Adipose tissue (tissue), 3 donors: ENCODE results near the gene DCAF6. TPM values are rescaled to one million over a fixed set of nuclear protein-coding genes. Genes with fewer than 3 reads are reported as not detected.

Source experiments
- H3K27ac ChIP-seq: one replicate; pipeline ENCODE4 v1.5.1; 2013; ENCODE audit warnings: low read depth, low read length
- WGBS, 3 donors: extraction: QIAGEN DNeasy Blood & Tissue Kit; methylation state at CpG; one replicate each; pipeline ENCODE4 v1.1.7; 2013; 5-methylcytosine and 5-hydroxymethylcytosine counted together
- polyA plus RNA-seq, 3 donors: library from polyadenylated mRNA; stranded (reverse); fragments of 200-250 nt; gene quantifications; one replicate each; pipeline ENCODE4 v1.2.3, GENCODE V29; 2013
- donor health status: healthy with polysubstance abuse.
- donor health status: Bipolar disorder and iron deficiency.
- donor health status: healthy.

The DCAF6 gene
- polyA plus RNA-seq, 3 donors: 12.8 to 56.2 (median 29.1) TPM

DNA sequence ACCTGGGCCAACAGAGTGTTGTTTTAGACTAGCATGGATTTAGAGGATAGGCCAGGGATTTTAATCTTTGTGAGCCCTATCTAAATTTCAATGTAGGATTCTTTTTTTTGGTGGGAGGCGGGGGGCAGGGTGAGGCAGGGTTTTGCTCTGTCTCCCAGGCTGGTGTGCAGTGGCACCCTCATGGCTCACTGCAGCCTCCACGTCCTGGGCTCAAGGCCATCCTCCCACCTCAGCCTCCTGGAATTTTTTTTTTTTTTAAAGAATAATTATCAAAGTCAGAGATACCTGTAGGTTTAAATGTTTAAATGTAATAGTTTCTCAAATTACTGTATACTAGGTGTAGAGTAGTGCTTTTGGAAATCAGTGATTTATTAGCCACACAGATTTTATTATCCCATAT is 3.8 kb downstream of the DCAF6 start:
- 87 to 98% (median 95%) methylated on average over 2 of the region's 2 CpGs for WGBS, 3 donors
- no peak overlapping the region for H3K27ac ChIP-seq

DNA sequence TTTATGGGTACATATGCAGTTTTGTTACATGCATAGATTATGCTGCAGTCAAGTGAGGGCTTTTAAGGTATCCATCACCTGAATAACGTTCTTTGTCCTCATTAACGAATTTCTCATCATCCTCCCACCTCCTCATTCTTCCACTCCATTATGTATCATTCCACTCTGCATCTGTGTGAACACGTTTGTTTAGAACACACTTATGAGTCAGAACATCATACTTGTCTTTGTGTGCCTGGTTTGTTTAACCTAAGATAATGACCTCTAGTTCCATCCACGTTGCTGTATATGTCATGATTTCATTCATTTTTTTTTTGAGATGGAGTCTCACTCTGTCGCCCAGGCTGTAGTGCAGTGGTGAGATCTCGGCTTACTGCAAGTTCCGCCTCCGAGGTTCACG is 7.1 kb downstream of the DCAF6 start:
- no peak overlapping the region for H3K27ac ChIP-seq
- 89 to 97% (median 91%) methylated on average over 9 of the region's 9 CpGs for WGBS, 3 donors

DNA sequence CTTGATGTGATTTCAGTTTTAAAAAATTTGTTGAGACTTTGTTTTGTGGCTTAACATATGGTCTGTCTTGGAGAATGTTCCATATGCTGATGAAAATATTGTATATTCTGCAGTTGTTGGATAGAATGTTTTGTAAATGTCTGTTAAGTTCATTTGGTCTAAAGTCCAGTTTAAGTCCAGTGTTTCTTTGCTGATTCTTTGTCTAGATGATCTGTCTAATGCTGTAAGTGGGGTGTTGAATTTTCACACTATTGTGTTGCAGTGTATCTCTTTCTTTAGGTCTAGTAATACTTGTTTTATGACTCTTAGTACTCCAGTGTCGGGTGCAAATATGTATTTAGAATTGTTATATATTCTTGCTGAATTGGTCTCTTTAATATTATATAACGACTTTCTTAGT is 11.2 kb downstream of the DCAF6 start:
- H3K27ac ChIP-seq: no peak overlapping the region
- WGBS, 3 donors: 87 to 93% (median 91%) methylated on average over 2 of the region's 2 CpGs

DNA sequence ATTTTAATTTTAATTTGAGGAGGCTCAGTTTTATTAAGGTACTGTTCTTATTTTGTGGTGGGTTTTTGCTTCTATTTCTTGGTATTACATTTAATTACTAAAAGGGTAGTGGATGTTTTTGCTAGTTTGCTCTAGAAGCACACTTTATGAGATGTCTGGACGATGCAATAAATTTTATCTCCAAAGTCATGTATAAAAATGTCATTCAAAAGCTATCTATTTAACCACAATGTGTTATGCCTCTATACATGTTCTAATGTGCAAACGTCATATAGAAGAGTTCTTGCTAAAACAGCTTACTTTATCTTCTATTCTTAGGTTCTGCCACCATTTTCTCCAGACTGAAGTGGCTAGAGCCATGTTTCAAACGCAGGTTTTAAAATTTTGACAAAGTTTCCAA is 13.3 kb downstream of the DCAF6 start:
- no peak overlapping the region for H3K27ac ChIP-seq
- WGBS, 3 donors: 92 to 96% (median 94%) methylated on average over 3 of the region's 3 CpGs

DNA sequence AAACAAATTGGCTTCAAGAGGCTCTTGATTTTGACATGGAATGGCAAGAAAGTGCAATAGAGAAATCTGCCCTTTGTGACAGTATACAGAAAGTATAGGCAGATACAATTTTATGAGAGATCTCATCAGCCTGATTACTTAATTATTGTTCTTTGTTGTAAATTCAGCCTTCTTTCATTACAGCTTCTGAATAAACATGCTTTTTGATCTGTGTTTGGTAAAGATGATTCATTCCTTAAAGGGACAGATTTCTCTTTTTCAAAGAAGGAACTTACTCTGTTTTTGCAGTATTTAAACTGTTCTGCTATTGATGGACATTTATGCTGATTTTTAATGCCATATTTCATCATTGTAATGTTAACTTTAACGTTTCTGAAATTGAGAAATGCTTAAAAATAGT is 14.1 kb downstream of the DCAF6 start:
- H3K27ac ChIP-seq: no peak overlapping the region
- WGBS, 3 donors: 34 to 38% (median 35%) methylated on average over 1 of the region's 1 CpG

DNA sequence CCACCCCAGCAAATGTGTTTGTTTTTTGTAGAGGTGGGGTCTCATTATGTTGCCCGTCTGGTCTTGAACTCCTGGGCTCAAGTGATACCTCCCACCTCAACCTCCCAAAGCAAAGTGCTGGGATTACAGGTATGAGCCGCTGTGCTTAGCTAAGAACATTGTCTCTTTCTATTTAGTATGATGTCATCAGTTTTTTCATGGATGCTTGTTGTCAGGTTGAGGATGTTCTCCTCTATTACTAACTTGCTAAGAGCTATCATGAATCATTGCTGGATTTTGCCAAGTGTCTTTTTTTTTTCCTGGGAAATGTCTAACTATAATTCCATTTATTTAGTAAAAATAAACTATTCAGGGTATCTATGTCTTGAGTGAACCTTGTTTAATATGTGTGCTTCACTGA is 19.4 kb downstream of the DCAF6 start:
- WGBS, 3 donors: 97 to 98% (median 97%) methylated on average over 2 of the region's 2 CpGs
- H3K27ac ChIP-seq: no peak overlapping the region

DNA sequence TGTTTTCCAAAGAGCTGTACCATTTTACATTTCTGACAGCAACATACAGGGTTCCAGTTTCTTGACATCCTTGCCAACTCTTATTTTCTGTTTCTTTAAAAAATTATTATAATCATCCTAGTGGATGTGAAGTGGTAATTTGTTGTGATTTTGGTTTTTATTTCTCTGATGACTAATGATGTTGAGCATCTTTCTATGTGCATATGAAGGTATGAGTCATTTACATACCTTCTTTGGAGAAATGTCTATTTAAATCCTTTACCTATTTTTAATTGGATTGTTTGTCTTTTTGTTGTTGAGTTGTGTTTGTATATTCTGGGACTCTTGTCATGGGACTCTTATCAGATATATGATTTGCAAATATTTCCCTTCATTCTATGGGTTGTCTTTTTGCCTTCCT is 21.2 kb downstream of the DCAF6 start:
- H3K27ac ChIP-seq: no peak overlapping the region

DNA sequence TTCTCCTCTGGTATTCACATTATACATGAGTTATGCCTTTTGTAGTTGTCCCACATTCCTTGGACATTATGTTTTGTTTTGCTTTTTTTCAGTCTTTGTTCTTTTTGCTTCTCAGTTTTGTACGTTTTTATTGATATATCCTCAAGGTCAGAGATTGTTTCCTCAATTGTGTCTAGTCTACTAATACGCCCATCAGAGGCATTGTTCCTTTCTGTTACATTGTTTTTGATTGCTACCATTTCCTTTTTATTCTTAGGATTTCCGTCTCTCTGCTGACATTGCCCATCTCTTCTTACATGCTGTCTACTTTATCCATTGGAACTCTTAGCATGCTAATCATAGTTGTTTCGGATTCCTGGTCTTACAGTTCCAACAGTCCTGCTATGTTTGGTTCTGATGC is 28.2 kb downstream of the DCAF6 start:
- WGBS, 3 donors: 72 to 84% (median 80%) methylated on average over 4 of the region's 4 CpGs
- H3K27ac ChIP-seq: no peak overlapping the region

DNA sequence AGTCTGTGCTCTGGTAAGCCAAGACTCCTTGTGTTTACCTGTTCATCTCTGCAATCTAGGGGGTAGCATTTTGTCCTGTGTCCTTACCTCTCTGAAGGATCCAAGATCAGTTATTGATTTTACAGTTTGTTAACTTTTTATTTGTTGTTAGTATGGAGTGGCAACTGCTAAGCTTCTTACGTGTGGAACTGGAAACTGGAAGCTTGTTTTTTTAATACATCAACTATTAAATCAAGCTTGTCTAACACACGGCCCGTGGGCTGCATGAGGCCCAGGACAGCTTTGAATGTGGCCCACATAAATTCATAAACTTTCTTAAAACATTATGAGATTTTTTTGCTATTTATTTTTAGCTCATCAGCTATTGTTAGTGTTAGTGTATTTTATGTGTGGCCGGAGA is 29.6 kb downstream of the DCAF6 start:
- H3K27ac ChIP-seq: no peak overlapping the region
- WGBS, 3 donors: 41 to 94% (median 88%) methylated on average over 4 of the region's 4 CpGs

DNA sequence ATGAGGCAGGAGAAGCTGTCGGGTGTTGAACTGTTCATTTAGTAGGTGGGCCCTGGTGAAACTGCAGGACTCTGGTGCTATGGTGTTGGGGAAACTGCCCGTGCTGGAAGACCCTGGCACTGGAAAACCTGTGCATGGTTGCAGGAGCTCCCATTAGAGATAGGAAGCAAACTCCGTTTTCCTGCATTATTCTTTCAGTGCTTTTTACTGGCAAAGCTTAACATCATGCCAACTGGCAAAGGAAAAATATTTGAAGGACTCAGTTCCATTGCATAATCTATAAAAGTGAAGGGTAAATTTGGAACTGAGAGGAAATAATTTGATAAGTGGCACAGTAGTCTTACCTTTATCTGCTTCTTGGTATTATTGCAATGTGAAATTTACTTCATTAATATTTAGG is 32.1 kb downstream of the DCAF6 start:
- H3K27ac ChIP-seq: no peak overlapping the region
- 64 to 87% (median 83%) methylated on average over 3 of the region's 3 CpGs for WGBS, 3 donors

DNA sequence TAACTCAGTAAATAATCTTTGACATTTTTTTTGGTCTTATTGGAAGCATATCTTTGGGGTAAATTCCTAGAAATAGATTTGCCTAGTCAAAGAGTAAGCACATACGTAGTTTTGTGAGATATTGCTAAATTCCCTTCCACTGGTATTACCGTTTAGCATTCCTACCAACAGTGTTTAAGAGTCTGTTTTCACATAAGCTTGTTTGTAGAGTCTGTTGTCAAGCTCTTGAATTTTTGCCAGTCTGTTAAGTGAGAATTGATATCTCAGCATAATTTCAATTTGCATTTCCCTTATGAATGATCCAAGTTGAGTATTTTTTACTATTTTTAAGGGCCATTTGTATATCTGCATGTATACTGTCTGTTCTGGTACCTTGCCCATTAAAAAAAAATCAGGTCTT is 37.3 kb downstream of the DCAF6 start:
- 54 to 72% (median 69%) methylated on average over 2 of the region's 2 CpGs for WGBS, 3 donors
- no peak overlapping the region for H3K27ac ChIP-seq

DNA sequence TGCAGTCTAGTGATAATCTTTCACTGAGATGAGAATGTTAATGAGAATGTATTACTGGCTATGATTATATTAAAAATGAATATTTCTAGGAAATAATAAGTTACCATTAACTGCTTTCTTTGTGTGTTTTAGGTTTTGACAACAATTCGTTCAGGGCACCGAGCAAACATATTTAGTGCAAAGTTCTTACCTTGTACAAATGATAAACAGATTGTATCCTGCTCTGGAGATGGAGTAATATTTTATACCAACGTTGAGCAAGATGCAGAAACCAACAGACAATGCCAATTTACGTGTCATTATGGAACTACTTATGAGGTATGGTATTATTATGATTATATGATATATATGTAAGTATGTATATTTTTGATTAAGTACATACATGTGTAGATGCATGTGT is 38.2 kb downstream of the DCAF6 start:
- no peak overlapping the region for H3K27ac ChIP-seq
- 59 to 83% (median 80%) methylated on average over 4 of the region's 4 CpGs for WGBS, 3 donors

DNA sequence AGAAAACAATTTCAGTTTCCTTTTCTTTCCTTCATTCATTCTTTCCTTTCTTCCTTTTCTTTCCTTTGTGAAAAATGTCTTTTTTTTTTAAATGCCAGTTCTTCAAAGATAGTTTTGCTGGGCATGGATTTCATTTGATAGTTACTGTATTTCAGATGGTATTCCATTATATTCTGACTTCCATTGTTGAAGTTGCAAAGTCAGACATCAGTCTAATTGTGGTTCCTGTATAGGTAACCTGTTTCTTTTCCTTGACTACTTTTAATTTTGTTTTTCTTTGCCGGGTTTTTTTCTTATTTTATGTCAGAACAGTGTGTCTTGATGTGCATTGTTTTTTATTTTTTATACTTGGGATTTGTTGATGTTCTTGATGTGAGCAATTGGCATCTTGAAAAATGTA is 40.8 kb downstream of the DCAF6 start:
- WGBS, 3 donors: 97 to 100% (median 98%) methylated on average over 1 of the region's 1 CpG
- H3K27ac ChIP-seq: no peak overlapping the region

DNA sequence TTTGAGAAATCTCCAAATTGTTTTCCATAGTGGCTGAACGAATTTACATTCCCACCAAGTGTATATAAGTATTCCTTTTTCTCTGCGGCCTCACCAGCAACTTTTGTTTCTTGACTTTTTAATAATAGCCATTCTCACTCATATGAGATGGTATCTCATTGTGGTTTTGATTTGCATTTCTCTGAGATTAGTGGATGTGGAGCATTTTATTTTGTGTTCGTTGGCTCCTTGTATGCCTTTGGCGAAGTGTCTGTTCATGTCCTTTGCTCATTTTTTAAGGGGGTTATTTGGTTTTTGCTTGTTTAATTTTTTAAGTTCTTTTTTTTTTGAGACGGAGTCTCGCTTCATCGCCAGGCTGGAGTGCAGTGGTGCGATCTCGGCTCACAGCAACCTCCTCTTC is 45.5 kb downstream of the DCAF6 start:
- H3K27ac ChIP-seq: no peak overlapping the region
- 97 to 98% (median 98%) methylated on average over 9 of the region's 9 CpGs for WGBS, 3 donors

DNA sequence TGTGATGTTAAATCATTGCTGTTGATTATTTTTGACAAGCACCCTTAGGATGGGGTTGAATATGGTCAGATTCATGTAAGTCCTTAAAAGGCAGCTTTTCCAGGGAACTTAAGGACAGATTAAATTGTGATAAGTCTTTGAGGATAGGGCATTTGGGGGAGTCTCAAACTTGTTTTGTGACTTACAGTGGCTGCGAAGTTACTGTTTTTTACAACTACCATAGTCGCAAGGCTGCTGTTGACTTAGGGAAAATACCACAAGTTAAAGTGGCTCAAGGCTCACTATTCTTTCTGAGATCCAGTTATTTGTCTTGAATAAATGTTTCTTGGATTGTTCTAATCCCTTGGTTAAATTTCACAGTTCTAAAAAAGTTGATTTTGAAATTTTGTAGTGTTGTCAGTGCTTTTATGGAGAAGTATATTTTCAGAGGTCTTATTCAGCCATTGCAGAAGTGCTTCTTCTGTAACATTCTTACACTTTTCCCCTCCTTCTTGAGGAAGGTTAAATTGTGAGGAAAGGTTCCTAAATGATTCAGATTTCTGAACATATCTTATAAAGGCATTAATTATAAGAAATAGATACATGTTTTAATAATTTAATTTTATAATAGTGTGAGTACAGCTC is 47.4 kb downstream of the DCAF6 start:
- 96 to 100% (median 98%) methylated on average over 2 of the region's 2 CpGs for WGBS, 3 donors

DNA sequence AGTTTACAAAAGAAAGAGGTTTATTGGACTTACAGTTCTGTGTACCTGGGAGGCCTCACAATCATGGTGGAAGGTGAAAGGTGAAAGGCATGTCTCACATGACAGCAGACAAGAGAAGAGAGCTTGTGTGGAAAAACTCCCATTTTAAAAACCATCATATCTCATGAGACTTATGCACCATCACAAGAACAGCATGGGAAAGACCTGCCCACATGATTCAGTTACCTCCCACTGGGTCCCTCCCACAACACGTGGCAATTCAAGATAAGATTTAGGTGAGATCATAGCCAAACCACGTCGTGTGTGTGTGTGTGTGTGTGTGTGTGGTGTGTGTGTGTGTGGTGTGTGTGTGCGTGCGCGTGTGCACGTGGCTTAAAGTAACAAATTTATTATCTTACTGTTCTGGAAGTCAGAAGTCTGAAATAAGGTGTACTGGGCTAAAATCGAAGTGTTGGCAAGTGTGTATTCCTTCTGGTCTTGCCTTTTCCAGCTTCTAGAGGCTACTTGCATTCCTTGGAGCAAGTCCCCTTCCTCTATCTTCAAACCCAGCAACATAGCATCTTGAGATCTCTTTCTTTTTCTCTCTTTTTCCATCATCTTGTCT is 48.5 kb downstream of the DCAF6 start:
- WGBS, 3 donors: 71 to 88% (median 80%) methylated on average over 8 of the region's 8 CpGs
- H3K27ac ChIP-seq: no peak overlapping the region

More for the DNA sequence above, 47.4 kb downstream of the DCAF6 start:
- H3K27ac ChIP-seq: no peak overlapping the region

DNA sequence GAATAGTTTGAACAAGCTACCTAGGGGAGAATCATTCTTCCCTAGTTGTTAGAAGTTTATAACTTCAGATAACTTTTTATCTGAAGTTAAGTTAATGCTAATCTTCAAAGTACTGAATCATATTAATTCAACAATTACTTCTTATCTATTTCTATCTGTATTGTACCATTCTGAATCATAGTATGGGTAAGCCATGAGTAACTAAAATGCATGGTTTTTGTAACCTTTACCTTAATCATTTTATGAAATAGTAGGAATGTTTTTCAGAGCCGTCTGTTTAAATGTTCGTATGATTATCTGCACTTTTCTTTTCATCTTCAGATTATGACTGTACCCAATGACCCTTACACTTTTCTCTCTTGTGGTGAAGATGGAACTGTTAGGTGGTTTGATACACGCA is 50.7 kb downstream of the DCAF6 start:
- WGBS, 3 donors: 85 to 90% (median 87%) methylated on average over 3 of the region's 3 CpGs
- H3K27ac ChIP-seq: no peak overlapping the region

DNA sequence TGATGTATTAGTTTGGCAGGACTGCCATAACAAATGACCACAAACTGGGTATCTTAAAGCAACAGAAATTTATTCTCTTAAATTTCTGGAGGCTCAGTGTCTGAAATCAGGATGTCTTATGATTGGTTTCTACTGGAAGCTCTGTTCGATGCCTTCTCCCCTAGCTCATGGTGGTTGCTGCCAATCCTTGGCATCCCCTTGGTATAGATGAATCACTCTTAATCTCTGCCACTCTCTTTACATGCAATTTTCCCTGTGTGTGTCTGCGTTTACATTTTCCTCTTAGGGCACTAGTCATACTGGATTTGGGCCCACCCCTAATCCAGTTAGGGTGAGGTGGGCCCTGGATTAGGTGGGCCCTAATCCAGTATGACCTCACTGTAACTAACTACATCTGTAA is 55.1 kb downstream of the DCAF6 start:
- 89 to 92% (median 91%) methylated on average over 2 of the region's 2 CpGs for WGBS, 3 donors
- no peak overlapping the region for H3K27ac ChIP-seq

DNA sequence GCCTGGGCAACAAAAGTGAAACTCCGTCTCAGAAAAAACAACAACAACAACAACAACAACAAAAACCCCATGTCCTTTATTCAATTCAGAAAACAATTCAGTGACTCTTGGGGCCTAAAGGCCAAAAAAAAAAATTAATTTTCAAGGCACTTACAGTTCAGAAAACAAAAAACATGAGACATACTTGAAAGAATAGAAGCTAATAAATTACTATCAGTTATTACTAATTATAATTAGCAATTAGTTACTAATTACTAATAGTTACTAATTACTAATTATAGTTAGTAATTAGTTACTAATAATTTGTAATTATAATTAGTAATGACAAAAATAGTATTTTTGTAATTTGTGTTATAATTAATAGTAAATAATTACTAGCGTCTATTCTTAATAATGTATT is 57.2 kb downstream of the DCAF6 start:
- no peak overlapping the region for H3K27ac ChIP-seq
- 95 to 97% (median 96%) methylated on average over 2 of the region's 2 CpGs for WGBS, 3 donors

DNA sequence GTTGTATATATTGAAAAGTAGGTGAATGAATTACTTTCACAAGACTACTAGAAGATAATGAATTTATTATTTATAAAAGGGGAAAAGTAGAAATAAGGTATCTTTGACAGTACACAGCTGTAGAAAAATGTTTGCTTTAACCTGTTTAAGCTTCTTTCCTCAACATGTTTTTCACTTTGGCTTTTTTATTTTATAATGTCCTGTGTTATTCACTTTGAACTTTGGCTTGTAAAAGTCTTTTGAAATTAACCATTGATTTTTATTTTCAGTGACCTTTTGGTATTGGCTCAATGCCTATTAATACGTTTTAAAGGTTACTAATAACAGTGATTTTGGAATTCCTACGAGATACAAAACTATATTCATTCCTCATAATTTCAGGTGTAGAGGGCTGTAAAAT is 58.1 kb downstream of the DCAF6 start:
- 49 to 72% (median 72%) methylated on average over 2 of the region's 2 CpGs for WGBS, 3 donors
- no peak overlapping the region for H3K27ac ChIP-seq

DNA sequence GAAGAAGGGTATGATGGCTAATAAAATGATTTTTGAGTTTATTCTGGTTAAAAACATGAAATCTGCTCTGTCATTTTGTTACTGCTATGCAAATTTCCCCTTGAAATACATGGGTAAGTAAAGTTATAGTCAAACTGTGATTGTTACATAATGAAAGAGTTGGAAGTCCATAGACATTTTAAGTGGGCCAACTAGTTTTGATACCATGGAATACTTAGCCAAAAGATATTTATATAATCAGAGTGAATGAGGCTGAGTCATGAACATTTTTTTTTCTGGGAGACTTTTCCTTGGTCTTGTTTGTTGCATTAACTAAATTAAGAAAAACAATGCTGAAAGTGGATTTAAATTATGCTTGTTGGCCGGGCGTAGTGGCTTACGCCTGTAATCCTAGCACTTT is 58.6 kb downstream of the DCAF6 start:
- no peak overlapping the region for H3K27ac ChIP-seq
- 92 to 96% (median 93%) methylated on average over 3 of the region's 3 CpGs for WGBS, 3 donors
